Smooth muscle cell (in vitro differentiated cells): ENCODE data around the gene HDGFL3. TPM values are rescaled to one million over a fixed set of nuclear protein-coding genes. Genes with fewer than 3 reads are reported as not detected.

Experiments
- DNase-seq: peaks from one replicate; lab custom pipeline; 2025; ENCODE audit not compliant: unreplicated experiment; lab: John Stamatoyannopoulos, UW
- H2AFZ ChIP-seq: fragments of 200-600 bp; sonication (generic); 2 replicates; pipeline ENCODE4 v1.6.0; 2016; ENCODE audit warnings: antibody characterized with exemption, low read depth, mild to moderate bottlenecking
- H3F3A ChIP-seq: fragments of 200-600 bp; sonication (generic); 2 replicates; pipeline ENCODE4 v1.6.0; 2017; ENCODE audit warnings: antibody characterized with exemption, low read depth
- H3K27ac ChIP-seq: fragments of 200-600 bp; sonication (generic); 2 replicates; pipeline ENCODE4 v1.5.1; 2016; ENCODE audit warnings: low read depth, mild to moderate bottlenecking
- H3K27me3 ChIP-seq: fragments of 200-600 bp; sonication (generic); 2 replicates; pipeline ENCODE4 v1.6.1; 2016; ENCODE audit warnings: low read depth, mild to moderate bottlenecking
- H3K36me3 ChIP-seq: fragments of 200-600 bp; sonication (generic); 2 replicates; pipeline ENCODE4 v1.5.1; 2016; ENCODE audit warnings: low read depth
- H3K4me1 ChIP-seq: fragments of 200-600 bp; sonication (generic); 2 replicates; pipeline ENCODE4 v1.5.1; 2016; ENCODE audit warnings: low read depth
- H3K4me2 ChIP-seq: fragments of 200-600 bp; sonication (generic); 2 replicates; pipeline ENCODE4 v1.6.0; 2016; ENCODE audit warnings: mild to moderate bottlenecking
- H3K4me3 ChIP-seq: fragments of 200-600 bp; sonication (generic); 2 replicates; pipeline ENCODE4 v1.5.1; 2016; ENCODE audit warnings: mild to moderate bottlenecking
- H3K79me2 ChIP-seq: fragments of 200-600 bp; sonication (generic); 2 replicates; pipeline ENCODE4 v1.6.0; 2016; ENCODE audit warnings: low read depth, mild to moderate bottlenecking
- H3K9ac ChIP-seq: fragments of 200-600 bp; sonication (generic); 2 replicates; pipeline ENCODE4 v1.6.0; 2016; ENCODE audit warnings: low read depth
- H3K9me3 ChIP-seq: fragments of 200-600 bp; sonication (generic); replicated peaks from 2 replicates; pipeline ENCODE4 v1.5.1; 2016; ENCODE audit warnings: low read depth
- H4K20me1 ChIP-seq: fragments of 200-600 bp; sonication (generic); 2 replicates; pipeline ENCODE4 v1.6.0; 2016; ENCODE audit warnings: low read depth
- CTCF ChIP-seq: fragments of 200-600 bp; sonication (generic); IDR thresholded peaks from 2 replicates; pipeline ENCODE4 v1.5.1; 2017; ENCODE audit warnings: borderline replicate concordance, mild to moderate bottlenecking, antibody characterized with exemption; ENCODE audit not compliant: insufficient read depth, poor library complexity, severe bottlenecking
- WGBS: methylation state at CpG from one replicate; pipeline ENCODE4 v1.1.7; 2016; ENCODE audit warnings: low lambda C conversion rate; 5-methylcytosine and 5-hydroxymethylcytosine counted together
- polyA plus RNA-seq: library from polyadenylated mRNA; unstranded; fragments of >200 nt; fragmentation: Nextera tagmentation; extraction: Ambion mirVana; gene quantifications from 2 replicates; pipeline ENCODE4 v1.2.1, GENCODE V29; 2016
- total RNA-seq: library from RNA; depleted of rRNA; stranded (reverse); fragments of >200 nt; gene quantifications from 2 replicates; pipeline ENCODE4 v1.2.3, GENCODE V29; 2014

The HDGFL3 gene
- total and polyA plus RNA-seq, 2 experiments from 2014 or later = 36.2 to 62.5 TPM

- Histone ChIP-seq H3K9ac (no peak overlapping the region), H4K20me1 (no peaks in the 10 kb centered on the region), H3K9me3 (no peaks in the 10 kb centered on the region), H2AFZ (no peak overlapping the region), H3K36me3 (no peaks in the 10 kb centered on the region), H3F3A (no peaks in the 10 kb centered on the region), H3K4me2 (no peak overlapping the region), H3K27me3 (peaks cover 88% of the 10 kb centered on the region), H3K79me2 (no peaks in the 10 kb centered on the region), H3K27ac (no peak overlapping the region), H3K4me3 (no peak overlapping the region), H3K4me1 (peaks cover 4% of the 10 kb centered on the region)
- 90% methylated on average over 4 of the region's 4 CpGs for WGBS
- no peak for TF ChIP-seq CTCF
- no peak for DNase-seq
Measured at GRCh38 chr15:83104141-83104540, 103.5 kb downstream of the HDGFL3 start.

- Histone ChIP-seq H3K79me2 (no peaks in the 10 kb centered on the region), H3K4me2 (no peak overlapping the region), H3K27me3 (peaks cover 88% of the 10 kb centered on the region), H2AFZ (no peak overlapping the region), H3K27ac (no peak overlapping the region), H3K9me3 (no peaks in the 10 kb centered on the region), H3K9ac (no peak overlapping the region), H3K36me3 (no peaks in the 10 kb centered on the region), H4K20me1 (no peaks in the 10 kb centered on the region), H3K4me1 (no peaks in the 10 kb centered on the region), H3K4me3 (no peak overlapping the region), H3F3A (no peaks in the 10 kb centered on the region)
- DNase-seq = no peak
- no peak for TF ChIP-seq CTCF
- 88% methylated on average over 2 of the region's 2 CpGs for WGBS
Measured at GRCh38 chr15:83102346-83102745, 105.3 kb downstream of the HDGFL3 start.

- Histone ChIP-seq H3K4me3 (no peak overlapping the region), H3K27me3 (peaks cover 90% of the 10 kb centered on the region), H3K27ac (no peak overlapping the region), H3F3A (no peaks in the 10 kb centered on the region), H3K36me3 (no peaks in the 10 kb centered on the region), H3K4me1 (no peaks in the 10 kb centered on the region), H3K9ac (no peak overlapping the region), H2AFZ (no peak overlapping the region), H4K20me1 (no peaks in the 10 kb centered on the region), H3K9me3 (no peaks in the 10 kb centered on the region), H3K79me2 (no peaks in the 10 kb centered on the region), H3K4me2 (no peak overlapping the region)
- DNase-seq = no peak
- no peak for TF ChIP-seq CTCF
- 88% methylated on average over 2 of the region's 2 CpGs for WGBS
Measured at GRCh38 chr15:83100097-83100646, 107.5 kb downstream of the HDGFL3 start.

- no peak for DNase-seq
- WGBS = 87% methylated on average over 2 of the region's 2 CpGs
- Histone ChIP-seq H3K27ac (no peak overlapping the region), H3K36me3 (no peaks in the 10 kb centered on the region), H3K4me3 (no peak overlapping the region), H3F3A (no peaks in the 10 kb centered on the region), H3K9ac (no peak overlapping the region), H3K79me2 (no peaks in the 10 kb centered on the region), H3K27me3 (peaks cover 93% of the 10 kb centered on the region), H3K4me1 (no peaks in the 10 kb centered on the region), H4K20me1 (no peaks in the 10 kb centered on the region), H3K4me2 (no peak overlapping the region), H2AFZ (no peak overlapping the region), H3K9me3 (no peaks in the 10 kb centered on the region)
- no peak for TF ChIP-seq CTCF
Measured at GRCh38 chr15:83099290-83099689, 108.3 kb downstream of the HDGFL3 start.
